ENCODE results near the gene YKT6. TPM values are rescaled to one million over a fixed set of nuclear protein-coding genes. Genes with fewer than 3 reads are reported as not detected.

The YKT6 gene
- total and polyA plus RNA-seq, 11 donors, result 28.5 to 133 (median 46.6) TPM

DNA sequence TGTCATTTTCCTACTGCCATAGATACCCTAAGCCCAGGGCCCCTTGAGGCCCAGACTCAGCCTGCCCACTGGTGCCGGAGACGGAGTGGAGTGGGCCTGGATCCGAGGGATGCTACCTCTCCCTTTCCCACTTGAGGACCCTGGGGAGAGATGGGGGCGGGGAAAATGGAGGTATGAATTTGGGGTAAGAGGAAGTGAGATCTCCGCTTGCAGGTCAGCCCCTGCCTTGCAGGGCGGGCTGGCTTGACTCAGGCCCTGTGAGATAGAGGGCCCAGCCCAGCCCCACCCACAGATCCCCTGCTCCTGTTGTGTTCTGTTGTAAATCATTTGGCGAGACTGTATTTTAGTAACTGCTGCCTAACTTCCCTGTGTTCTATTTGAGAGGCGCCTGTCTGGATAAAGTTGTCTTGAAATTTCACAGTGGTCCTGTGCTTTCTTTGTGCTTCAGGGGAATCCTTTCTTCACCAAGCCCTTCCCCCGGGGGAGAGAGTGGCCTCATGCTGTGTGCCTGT is 13.2 kb downstream of the YKT6 start:
- H3K4me1 ChIP-seq, result peaks cover 0 to 3% (median 0%) of the 10 kb centered on the region in 12 donors
- intact Hi-C loops (cut with DNase I), result no loop called here
- H3K9me3 ChIP-seq, result no peaks in the 10 kb centered on the region
- no peak for TF ChIP-seq POLR2A (IDR thresholded peaks at IDR 0.05)
- TF ChIP-seq, protein P1, sequence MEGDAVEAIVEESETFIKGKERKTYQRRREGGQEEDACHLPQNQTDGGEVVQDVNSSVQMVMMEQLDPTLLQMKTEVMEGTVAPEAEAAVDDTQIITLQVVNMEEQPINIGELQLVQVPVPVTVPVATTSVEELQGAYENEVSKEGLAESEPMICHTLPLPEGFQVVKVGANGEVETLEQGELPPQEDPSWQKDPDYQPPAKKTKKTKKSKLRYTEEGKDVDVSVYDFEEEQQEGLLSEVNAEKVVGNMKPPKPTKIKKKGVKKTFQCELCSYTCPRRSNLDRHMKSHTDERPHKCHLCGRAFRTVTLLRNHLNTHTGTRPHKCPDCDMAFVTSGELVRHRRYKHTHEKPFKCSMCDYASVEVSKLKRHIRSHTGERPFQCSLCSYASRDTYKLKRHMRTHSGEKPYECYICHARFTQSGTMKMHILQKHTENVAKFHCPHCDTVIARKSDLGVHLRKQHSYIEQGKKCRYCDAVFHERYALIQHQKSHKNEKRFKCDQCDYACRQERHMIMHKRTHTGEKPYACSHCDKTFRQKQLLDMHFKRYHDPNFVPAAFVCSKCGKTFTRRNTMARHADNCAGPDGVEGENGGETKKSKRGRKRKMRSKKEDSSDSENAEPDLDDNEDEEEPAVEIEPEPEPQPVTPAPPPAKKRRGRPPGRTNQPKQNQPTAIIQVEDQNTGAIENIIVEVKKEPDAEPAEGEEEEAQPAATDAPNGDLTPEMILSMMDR (IDR thresholded peaks at IDR 0.05), result no peak
- H3K27me3 ChIP-seq, result no peaks in the 10 kb centered on the region
- H3K4me3 ChIP-seq, result no peak overlapping the region
- DNase-seq (no peak), ATAC-seq (no peak)
- 75 to 80% (median 79%) methylated on average over 9 of the region's 9 CpGs for WGBS, 4 donors
- H3K27ac ChIP-seq, result no peak overlapping the region
- H3K36me3 ChIP-seq, result peaks cover 0 to 51% (median 46%) of the 10 kb centered on the region in 9 donors

DNA sequence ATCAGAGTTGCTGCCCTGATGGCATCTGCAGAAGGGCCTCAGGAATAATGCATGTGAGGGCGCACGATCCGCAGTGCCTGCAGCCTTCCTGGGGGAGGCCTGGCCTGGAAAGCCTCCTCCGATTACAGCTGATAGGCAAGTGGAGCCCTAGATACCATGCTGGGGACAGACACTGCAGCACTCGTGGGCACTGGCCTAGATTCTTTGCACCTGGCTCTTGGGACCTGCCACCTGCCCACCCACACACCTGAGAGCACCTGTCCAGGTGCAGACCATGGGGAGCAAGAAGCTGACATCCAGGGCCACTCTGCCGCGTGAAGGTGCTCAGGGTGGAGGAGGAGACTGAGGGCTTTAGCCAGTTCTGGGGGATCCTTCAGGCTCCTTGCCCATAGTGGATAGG is 14.8 kb downstream of the YKT6 start:
- H3K27me3 ChIP-seq, result no peaks in the 10 kb centered on the region
- H3K27ac ChIP-seq, result no peak overlapping the region
- H3K36me3 ChIP-seq, result peaks cover 0 to 42% (median 30%) of the 10 kb centered on the region in 9 donors
- H3K4me3 ChIP-seq, result no peak overlapping the region
- WGBS, 4 donors, result 75 to 90% (median 80%) methylated on average over 6 to 7 of the region's 7 CpGs
- ATAC-seq (no peak), DNase-seq (peak in 1 of 5 donors; percentile 39)
- no peaks in the 10 kb centered on the region for H3K9me3 ChIP-seq
- TF ChIP-seq, protein P1 (IDR thresholded peaks at IDR 0.05), result no peak
- no peak for TF ChIP-seq POLR2A (IDR thresholded peaks at IDR 0.05)
- H3K4me1 ChIP-seq, result peaks cover 0 to 3% (median 0%) of the 10 kb centered on the region in 12 donors
- intact Hi-C loops (cut with DNase I), result no loop called here

DNA sequence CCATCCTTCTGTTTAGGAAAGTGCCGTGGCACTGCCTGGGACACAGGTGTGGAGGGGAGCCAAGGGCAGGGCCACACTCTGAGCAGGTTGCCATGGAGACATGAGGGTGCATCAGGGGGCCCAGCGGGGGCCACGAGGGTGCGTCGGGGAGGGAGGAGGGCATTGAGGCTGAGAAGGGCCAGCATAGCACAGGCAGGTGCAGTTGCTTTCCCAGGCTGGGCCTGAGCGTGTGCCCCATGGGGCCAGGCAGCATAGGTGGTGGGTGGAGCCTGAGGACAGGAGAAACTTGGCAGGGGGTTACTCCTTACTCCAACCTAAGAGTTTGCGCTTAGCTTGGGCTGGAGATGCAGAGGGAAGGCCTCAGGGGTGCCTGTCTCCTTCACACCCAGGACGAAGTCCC is 15.2 kb downstream of the YKT6 start:
- H3K4me3 ChIP-seq, result no peak overlapping the region
- TF ChIP-seq POLR2A (IDR thresholded peaks at IDR 0.05), result no peak
- TF ChIP-seq, protein P1 (IDR thresholded peaks at IDR 0.05), result no peak
- intact Hi-C loops (cut with DNase I), result no loop called here
- no peaks in the 10 kb centered on the region for H3K27me3 ChIP-seq
- peaks cover 0 to 37% (median 25%) of the 10 kb centered on the region in 9 donors for H3K36me3 ChIP-seq
- DNase-seq, result no peak
- peak in 2 of 4 donors; percentile 3 to 5 for ATAC-seq
- WGBS, 4 donors, result 70 to 80% (median 76%) methylated on average over 8 of the region's 8 CpGs
- peaks cover 0 to 3% (median 0%) of the 10 kb centered on the region in 12 donors for H3K4me1 ChIP-seq
- H3K9me3 ChIP-seq, result no peaks in the 10 kb centered on the region
- H3K27ac ChIP-seq, result no peak overlapping the region

DNA sequence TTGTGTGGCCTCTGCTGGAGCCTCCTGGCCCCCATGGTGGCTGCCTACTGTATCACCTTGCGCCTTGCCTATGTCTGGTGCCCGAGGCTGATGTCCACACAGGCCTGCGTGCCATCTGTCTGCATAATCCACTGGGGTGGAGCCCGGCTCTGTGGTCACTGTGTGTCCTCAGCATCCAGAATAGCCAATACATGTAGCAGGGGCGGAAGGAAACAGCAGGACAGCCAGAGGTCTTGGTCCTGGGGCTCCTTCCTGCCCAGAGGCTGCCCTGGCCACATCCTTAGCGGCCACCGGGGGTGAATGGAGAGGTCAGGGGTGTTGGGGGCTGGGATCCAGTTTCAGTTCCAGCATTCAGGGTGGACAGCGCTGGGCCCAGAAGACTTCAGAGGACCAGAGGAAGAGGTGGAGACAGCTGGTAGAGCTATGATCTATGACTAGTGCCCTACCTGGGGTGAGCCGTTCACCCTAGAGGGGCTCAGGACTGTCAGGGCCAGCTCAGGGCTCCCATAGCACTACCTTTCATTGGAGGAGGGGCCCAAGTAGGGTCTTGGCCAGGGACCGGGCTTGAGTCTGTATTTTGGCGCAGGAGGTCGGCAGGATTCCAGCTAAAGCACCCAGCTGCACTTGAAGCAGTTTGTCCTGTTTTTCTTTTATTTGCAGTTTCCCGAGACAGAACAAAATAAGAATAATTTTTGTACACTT is 15.9 kb downstream of the YKT6 start:
- Histone ChIP-seq H3K27ac (no peak overlapping the region), H3K36me3 (peaks cover 0 to 31% (median 19%) of the 10 kb centered on the region in 9 donors), H3K27me3 (no peaks in the 10 kb centered on the region), H3K4me1 (peaks cover 0 to 3% (median 0%) of the 10 kb centered on the region in 12 donors), H3K9me3 (no peaks in the 10 kb centered on the region), H3K4me3 (no peak overlapping the region)
- ATAC-seq, result no peak
- 66 to 78% (median 73%) methylated on average over 10 to 13 of the region's 13 CpGs for WGBS, 4 donors
- TF ChIP-seq, protein P1 (IDR thresholded peaks at IDR 0.05), result no peak
- no peak for TF ChIP-seq POLR2A (IDR thresholded peaks at IDR 0.05)
- DNase-seq, result peak in 1 of 5 donors; percentile 8
- intact Hi-C loops (cut with DNase I), result no loop called here
